Retinal pigment epithelial cell (primary cell): ENCODE data around the gene SLMAP.
A peak's percentile ranks its signal among the peaks of the same experiment; 100 is the strongest.
"Not testable (repeated sequence)": the region's sequence is repeated elsewhere in the genome, so short reads cannot be mapped to it uniquely, and the experiment has no call there.

Source experiments
- DNase-seq: peaks from one replicate; pipeline ENCODE4 v3.0.0-alpha.2; 2010; ENCODE audit warnings: low read depth
- H3K4me3 ChIP-seq: 2 replicates; pipeline ENCODE4 v1.5.1; 2011; ENCODE audit warnings: mild to moderate bottlenecking, low read length, control low read depth, moderate library complexity
- CTCF ChIP-seq: conservative IDR thresholded peaks from 2 replicates; pipeline ENCODE4 v1.5.1; 2011; ENCODE audit warnings: low read depth, low read length, control low read depth, inconsistent platforms

SLMAP gene

GRCh38 chr3:57855943-57856342 lies 99.8 kb downstream of the SLMAP start:
- TF ChIP-seq CTCF: no peak
- DNase-seq: no peak
- no peak overlapping the region for H3K4me3 ChIP-seq

- TF ChIP-seq CTCF: peak; percentile 21
- no peak for DNase-seq
- H3K4me3 ChIP-seq: no peak overlapping the region
Measured at GRCh38 chr3:57856675-57857074, 100.6 kb downstream of the SLMAP start.

- no peak for DNase-seq
Measured at GRCh38 chr3:57862894-57863293, 106.8 kb downstream of the SLMAP start.

GRCh38 chr3:57863380-57863779 lies 107.3 kb downstream of the SLMAP start:
- H3K4me3 ChIP-seq: no peak overlapping the region
- DNase-seq: no peak
- no peak for TF ChIP-seq CTCF

More at GRCh38 chr3:57862894-57863293, 106.8 kb downstream of the SLMAP start:
- TF ChIP-seq CTCF: no peak
- H3K4me3 ChIP-seq: no peak overlapping the region

GRCh38 chr3:57864853-57865252 lies 108.7 kb downstream of the SLMAP start:
- TF ChIP-seq CTCF: peak; percentile 56
- H3K4me3 ChIP-seq: no peak overlapping the region
- no peak for DNase-seq

DNA sequence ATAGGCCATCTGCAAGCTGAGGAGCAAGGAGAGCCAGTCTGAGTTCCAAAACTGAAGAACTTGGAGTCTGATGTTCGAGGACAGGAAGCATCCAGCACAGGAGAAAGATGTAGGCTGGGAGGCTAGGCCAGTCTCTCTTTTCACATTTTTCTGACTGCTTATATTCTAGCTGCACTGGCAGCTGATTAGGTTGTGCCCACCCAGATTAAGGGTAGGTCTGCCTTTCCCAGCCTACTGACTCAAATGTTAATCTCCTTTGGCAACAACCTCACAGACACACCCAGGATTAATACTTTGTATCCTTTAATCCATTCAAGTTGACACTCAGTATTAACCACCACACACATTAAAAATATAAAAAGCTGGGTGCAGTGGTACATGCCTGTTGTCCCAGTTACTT lies 113.0 kb downstream of the SLMAP start:
- not testable (repeated sequence) for H3K4me3 ChIP-seq
- peak; percentile 23 for DNase-seq

DNA sequence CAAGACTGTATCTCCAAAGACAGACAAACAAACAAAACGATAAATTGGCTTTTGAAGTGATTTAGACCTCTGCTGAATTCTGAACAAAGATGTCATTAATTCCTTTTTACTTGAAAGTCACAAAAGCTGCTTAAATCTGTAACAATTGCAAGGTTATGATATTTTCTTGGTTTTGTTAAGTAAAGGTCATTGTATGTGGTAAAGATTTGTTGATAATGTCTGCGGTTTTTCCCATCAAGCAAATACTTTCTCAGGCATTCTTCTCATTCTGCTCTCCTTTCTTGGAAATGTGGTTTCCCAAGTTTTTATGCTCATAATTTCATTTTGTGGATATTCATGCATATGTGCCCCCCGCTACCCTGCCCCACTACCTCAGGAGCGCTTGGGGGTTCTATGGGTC lies 116.5 kb downstream of the SLMAP start:
- no peak for DNase-seq
- TF ChIP-seq CTCF: no peak

GRCh38 chr3:57876632-57877031 lies 120.5 kb downstream of the SLMAP start:
- no peak overlapping the region for H3K4me3 ChIP-seq
- no peak for TF ChIP-seq CTCF
- DNase-seq: no peak

More for the DNA sequence above, 116.5 kb downstream of the SLMAP start:
- no peak overlapping the region for H3K4me3 ChIP-seq
